RPMI7951 (cell line): ENCODE data around the gene EXOC3L1. TPM values are rescaled to one million over a fixed set of nuclear protein-coding genes. Genes with fewer than 3 reads are reported as not detected.

Source experiments
- DNase-seq: peaks from one replicate; pipeline ENCODE4 v3.0.0-alpha.2; 2012; ENCODE audit warnings: low read depth
- total RNA-seq: library from RNA; depleted of rRNA; stranded (reverse); fragments of >200 nt; shearing (Covaris generic); gene quantifications from 2 replicates; pipeline ENCODE4 v1.2.3, GENCODE V29; 2014

EXOC3L1 gene
- total RNA-seq, 1 experiment from 2014 or later = 0.60 TPM

DNA sequence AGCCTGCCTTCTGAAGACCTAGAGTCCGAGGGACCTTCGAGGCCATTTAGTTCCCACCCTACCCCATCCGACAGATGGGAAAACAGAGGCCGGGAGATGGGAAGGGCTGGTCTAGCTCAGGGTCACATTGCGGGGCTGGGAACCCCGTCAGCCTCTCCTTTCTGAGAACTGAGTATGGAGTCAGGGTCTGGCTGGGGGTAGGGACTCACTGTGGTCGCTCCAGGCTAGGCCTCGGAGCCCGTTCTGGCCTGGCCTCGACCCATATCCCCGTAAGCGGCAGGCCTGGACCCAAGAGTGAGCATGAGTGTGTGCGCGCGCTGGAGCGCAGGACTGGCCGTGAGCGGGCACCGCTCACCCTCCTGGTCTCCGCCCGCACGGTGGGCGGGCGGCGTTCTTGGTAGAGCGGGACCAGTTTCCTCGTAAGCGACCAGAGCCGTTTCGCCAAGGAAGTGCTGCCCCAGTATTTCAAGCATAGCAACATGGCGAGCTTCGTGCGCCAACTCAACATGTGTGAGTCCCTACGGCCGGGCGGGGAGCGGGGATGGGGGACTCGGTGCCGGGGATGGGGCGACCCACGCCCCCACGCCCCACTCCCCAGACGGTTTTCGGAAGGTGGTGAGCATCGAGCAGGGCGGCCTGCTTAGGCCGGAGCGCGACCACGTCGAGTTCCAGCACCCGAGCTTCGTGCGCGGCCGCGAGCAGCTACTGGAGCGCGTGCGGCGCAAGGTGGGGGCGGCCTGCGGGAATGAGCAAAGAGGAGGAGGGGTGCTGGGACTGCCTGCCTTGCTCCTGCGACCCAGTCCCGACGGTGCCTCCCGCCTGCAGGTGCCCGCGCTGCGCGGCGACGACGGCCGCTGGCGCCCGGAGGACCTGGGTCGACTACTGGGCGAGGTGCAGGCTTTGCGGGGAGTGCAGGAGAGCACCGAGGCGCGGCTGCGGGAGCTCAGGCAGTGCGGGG, 24.5 kb downstream of the EXOC3L1 start:
- DNase-seq = no peak

DNA sequence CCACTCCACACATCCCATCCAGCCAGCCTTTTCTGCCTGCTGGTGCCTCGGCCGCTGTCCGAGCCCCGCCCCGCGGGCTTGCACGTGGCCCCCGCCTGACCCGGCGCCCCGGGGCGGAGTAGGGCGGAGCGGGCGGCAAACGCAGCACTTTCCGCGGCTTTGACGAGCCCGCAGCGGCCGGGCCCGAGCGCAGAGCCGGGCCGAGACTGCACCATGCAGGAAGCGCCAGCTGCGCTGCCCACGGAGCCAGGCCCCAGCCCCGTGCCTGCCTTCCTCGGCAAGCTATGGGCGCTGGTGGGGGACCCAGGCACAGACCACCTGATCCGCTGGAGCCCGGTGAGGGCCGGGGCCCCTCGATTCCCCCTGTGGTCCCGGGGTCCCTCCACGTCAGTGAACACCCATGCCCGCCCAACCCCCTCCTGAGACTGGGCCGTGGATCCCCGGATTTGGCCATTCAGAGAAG, 25.3 kb downstream of the EXOC3L1 start, which contains the start of gene HSF4:
Gene HSF4, plus strand, starts transcription at position 147 of the 463 bp plus-strand sequence. Its CDS starts 67 bp downstream, at position 214.
- peak; percentile 56 for DNase-seq

DNA sequence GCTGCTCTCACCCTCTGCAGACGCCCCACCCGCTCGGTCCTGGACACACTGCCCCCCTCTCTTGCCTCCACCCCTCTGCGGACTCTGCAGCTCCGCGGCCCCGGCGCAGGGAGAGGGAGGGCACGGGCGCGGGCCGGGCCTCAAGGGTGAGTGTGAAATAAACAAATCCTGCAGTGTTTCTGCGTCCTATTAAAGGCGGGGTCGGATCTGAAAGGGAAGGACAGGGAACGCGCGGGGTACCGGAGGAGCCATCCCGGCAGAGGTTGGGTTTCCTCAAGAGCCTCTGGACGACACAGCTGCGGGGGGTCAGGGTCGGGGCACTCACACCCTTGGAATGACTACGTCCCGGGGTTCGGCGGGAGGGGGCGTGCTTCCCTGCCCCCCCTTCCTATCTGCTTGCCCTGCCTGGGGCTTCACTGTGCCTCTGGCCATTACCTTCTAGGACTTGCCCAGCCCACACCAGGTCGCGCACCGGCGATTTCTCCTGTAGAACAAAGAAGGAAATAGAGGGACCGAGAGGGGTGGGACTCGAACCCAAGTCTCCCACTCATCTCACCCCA, 25.9 kb downstream of the EXOC3L1 start:
- DNase-seq = no peak

DNA sequence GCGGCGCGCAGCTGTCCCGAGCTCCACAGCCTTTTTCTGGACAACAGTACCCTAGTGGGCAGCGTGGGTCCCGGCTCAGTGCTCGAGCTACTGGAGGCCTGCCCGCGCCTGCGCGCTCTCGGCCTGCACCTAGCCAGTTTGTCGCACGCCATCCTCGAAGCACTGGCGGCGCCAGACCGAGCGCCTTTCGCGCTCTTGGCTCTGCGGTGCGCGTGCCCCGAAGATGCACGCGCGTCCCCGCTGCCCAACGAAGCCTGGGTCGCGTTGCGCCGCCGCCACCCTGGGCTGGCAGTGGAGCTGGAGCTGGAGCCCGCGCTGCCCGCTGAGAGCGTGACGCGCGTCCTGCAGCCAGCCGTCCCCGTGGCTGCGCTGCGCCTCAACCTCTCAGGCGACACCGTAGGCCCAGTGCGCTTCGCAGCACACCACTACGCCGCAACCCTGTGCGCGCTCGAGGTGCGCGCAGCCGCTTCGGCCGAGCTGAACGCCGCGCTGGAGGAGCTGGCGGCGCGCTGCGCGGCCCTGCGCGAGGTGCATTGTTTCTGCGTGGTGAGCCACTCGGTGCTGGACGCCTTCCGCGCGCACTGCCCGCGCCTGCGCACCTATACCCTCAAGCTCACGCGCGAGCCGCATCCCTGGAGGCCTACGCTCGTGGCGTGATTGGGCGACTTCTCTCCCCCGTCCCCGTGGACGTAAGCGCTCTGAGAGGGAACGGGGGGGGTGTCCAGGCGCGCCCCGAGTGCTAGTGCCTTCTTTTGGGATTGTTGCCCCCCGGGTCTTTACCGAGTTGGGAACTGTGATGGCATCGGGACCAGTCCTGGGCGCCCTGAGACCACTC, 26.6 kb downstream of the EXOC3L1 start:
- DNase-seq = peak; percentile 66

DNA sequence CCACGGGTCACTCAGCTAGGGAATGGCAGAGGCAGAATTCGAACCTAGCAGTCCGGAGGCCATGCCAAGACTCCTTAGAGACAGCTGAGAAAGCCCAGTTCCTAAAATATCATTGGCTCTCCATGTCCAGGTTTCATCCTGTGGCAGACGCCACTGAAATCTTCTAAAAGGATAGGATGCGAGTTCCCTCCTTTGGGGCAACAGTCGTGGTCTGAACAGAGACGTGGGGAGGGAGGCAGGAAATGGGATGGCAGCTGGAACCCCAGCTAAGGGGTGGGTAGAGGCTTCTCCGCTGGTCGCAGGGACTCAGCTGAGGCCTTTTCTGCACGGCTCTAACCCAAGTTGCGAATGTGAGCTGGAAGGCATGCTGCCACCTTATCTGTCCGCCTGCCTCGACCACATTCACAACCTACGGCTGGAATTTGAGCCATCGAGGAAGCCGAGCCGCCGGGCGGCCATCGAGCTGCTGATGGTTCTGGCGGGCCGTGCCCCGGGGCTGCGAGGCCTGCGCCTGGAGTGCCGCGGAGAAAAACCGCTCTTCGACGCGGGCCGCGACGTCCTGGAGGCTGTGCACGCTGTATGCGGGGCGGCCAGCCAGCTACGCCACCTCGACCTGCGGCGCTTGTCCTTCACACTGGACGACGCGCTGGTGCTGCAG, 27.3 kb downstream of the EXOC3L1 start:
- DNase-seq = no peak

DNA sequence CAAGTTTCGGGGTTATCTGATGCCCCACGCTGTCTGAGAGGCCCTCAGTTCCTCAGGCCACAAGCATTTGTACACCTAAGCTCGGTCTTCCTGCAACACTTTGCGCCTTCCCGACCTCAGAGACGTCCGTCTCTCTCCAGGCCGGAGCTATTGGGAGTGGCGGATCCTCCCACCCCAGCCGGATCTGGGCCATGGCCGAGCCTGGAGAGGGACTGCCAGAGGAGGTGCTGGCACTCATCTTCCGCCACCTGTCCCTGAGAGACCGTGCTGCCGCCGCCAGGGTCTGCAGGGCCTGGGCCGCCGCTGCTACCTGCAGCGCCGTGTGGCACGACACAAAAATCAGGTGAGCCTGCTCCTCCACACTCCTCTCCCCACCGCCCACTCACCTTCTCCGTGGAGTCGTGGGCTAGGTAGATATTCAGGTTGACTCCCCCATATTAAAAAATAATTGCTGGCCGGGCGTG, 28.3 kb downstream of the EXOC3L1 start:
- no peak for DNase-seq

DNA sequence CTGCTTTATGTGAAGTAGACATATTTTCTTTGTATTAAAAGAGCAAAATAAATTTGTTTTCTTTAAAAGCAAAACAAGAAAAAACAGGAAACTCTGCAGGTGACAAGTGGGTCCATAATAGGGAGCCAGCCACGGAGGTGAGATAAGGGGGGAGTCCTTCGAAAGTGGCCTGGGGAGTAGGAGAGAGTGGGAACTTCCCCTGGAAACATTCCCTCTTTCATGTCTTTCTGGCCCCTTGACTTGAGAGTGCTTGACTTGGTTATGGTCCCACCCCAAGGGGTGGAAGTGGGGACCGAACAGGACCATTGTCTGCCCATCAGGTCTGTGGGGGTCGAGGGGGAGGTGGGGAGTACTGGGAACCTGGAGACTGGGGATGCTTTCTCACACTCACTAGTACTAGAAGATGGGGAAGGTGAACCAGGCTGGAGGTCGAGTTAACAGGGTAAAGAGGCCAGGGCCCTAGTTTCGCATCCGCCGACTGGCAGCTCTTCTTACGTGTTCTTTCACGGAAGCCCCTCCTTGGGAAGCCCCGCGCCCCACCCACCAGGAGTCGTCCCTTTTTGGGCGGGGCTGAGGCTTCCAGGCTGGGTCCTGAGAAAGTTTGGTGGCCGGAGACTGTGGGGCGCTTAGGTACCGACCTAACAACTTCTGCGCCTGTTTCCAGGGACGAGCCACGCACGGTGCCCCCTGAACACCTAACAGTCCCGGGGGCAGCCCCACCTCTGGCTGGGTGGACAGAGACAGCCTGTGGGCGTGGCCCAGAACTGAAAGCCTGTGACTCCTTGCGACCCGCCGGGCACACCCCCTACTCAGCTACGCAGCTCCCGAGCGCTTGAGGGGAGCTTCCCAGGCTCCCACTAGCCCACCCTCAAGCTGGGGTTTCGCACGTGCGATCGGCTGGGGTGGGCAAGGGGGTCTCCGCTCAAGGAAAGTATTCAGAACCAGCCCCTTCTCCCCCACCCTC, 31.0 kb downstream of the EXOC3L1 start:
- peak; percentile 51 for DNase-seq

DNA sequence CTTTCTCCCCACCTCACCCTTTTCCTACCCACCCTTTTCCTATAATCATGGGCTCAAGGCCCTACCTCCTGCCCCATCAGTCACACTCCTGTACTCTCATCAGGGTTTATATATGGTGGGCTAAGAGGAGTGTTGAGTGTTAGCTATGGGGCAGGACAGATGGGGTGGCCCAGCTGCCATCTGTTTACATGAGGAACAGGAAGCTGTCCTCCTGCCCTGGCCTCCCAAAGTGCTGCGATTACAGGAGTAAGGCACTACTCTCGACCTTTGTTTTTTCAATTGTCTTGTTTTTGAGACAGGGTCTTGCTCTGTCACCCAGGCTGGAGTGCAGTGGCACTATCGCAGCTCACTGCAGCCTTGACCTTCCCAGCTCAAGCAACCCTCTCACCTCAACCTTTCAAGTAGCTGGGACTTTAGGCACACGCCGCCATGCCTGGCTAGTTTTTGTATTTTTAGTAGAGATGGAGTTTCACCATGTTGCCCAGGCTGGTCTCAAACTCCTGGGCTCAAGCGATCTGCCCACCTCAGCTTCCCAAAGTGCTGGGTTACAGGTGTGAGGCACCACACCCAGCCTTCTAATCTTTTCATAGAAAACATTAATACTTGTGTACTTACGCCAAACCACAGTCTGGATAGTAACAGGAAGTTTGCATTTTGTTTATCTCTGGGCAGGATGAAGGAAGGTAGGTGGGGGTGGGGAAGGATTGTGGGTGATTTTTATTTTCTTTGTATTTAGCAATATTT, 31.9 kb downstream of the EXOC3L1 start:
- no peak for DNase-seq

DNA sequence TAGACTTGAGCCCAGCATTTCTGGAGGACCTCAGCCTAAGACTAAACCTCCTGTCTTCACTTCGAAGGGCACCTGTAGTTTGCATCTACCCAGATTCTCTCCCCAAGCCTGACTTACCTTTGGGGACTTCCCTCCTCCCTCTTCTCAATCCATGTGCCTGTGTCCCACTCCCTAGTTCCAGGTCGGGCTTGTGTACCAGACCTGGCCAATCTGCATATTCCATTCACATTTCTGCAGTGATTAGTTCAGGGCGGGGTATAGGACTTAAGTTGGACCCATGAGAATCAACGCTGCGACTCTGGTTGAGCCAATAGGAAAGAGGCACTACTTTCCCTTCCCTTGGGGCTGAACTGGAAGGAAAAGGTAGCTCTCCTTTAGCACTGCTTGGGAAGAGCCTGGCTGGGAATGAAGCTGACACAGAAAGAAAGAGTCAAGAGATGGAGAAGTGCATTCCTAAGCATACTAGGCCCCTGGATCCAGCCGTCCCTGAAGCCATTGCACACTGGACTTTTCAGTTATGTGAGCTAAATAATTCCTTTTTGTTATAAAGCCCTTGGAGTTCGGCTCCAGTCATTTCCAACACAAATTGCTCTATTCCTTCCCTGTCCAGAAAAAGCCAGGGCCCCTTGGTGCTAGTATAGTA, 32.7 kb downstream of the EXOC3L1 start:
- DNase-seq = no peak

DNA sequence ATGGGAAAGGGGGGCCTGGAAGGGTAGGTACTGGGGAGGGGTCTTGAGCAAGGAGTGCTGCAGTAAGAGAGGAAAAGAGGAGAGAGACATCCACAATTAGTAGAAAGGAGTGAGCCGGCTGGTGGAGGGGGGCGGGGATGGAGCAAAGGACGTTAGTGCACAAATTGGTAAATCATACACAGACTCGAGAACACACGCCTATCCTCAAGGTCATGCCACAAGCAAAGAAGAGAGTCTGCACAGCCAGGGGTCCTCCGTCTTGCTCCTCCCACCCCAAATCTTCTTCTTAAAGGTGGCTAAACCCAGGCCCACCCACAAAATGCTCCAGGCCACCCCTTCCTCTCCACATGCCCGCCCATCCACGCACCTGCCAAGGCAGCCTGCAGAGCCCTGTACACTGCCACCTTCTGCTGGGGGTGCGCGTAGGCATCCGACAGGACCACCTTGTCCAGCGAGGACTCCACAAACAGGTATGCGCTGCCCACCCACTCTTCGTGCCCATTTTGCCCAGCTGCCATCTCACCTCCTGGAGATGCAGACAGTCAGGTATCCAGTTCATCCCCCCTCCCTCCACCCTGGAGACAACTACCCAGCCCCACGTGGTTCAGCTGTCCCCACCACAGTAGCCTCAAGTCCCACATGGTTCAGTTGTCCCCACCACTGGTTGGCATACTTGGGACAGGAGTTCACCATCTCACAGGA, 33.6 kb downstream of the EXOC3L1 start:
- DNase-seq = no peak

DNA sequence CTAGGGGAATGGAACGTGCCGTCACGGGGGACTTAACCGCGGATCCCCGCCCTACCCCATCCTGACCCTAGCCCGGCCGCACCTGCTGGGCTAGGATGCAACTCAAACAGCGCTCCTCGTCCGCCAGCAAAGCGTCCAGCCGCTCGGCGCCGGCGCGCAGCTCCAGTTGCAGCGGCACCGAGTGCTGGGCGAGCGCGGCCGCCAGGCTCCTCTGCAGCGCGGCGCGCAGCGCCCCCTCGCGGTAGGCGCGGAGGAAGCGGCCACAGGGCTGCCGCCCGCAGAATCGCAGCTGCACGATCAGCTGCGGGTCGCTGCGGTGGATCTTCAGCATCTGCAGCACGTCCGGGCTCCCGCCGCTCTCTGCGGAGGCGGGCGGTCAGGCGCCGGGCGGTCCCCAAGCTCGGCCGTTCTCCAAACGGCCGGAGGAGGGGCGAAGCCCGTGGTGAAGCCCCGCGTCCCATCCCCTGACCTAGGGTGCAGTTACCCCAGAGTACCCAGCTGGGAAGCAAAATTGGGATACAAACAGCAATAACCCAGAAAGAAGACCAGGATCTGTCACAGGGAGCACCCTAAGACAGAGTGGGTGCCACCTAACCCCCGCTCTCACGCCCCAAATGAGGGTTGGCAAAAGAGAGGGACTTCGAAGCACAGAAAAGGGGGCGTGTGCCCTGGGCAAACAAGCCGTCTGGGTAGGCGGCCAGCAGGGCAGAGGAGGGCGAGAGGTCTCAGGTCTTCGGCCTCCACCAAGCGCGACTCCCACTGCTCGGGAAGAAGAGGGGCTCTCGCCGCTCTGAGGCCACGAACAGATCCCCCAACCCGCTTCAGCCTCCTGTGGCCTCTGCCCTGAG, 34.4 kb downstream of the EXOC3L1 start:
- DNase-seq = peak; percentile 56

DNA sequence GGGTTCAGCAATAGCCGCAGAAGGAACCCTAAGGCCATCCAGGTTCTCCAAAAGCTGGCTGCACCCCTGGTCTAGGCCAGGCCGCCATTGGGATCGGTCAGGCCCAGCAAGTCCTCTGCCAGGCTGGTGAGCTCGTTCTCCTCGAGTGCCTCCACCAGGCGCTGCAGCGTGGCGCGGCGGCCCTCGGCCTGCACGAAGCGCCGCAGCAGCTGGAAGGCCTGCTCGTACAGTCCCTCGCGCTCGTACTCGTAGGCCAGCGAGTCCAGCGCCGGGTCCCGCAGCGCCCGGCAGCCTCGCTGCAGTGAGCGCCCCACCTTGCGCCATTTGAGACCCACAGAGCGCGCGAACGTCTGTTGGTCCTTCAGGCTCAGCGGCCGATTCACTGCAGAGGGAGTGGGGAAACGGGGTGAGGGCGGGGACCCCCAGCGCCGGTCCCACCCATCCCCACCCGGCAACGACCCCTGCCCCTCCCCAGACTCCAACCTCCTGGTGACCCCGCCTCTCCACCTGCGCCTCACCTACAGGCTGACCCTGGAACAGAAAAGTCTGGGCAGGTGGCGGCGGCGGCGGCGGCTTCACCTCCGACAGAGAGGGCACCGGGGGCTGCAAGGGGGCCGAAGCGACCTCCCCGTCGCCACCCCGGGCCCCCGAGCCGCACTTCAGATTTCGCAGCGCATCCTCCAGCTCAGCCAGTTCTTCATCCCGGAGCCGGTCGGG, 35.2 kb downstream of the EXOC3L1 start:
- no peak for DNase-seq

DNA sequence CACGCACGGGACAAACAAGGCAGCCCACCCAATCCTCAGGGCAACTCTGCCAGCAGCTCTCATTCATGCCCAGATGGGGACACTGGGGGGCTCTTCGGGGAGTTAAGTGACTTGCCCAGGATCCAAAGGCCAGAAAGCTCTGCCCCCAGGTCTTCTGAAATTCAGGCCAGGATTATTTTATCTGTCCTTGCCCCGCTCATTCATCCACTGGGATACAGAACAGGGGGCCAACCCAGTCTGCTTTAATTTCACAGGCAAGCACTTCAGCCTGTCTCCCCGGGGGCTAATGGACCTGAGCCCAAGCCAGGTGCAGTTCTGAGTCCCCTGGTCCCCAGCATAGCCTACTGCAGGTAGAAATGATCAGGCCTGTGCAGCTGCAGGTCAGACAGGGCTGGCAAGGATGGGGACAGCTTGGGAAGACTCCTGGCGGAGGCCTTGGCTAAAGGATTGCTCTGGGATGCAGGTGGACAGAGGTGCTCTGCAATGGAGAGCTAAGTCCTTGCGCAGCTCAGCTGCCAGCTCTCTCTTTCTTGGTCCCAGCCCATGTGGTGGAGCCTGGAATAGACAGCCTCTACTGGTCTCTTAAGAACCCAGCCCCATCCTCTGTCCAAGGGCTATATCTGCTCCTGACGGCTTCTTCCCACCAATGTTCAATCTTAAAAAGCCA, 38.4 kb downstream of the EXOC3L1 start:
- DNase-seq = no peak

DNA sequence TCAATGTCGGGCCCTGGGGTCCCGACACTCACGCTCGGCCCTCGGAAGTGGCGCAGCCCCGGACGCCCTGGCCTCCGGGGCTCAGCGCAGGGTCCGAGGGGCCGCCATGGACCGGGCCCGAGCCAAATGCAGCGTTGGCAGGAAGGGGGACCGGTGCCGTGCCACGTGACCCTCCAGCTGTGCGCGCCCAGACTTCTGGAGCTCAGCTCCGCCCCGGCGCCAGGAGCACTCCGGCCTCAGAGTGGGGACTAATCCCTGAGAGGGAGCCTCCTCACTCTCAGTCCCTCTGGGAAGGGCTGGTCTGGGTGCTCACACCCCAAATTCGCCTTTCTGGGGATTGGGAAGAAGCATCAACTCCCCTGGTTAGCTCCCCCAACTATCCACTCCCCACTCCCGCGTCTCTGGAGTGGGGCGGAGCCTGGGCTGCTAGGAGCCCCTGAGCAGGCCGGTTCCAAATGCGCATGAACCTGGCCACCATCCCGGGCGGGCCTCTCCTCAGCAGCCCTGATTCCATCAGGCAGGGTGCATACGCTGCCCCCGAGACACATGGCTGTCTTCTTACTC, 39.0 kb downstream of the EXOC3L1 start, which contains the start of gene B3GNT9:
Gene B3GNT9, minus strand, starts transcription at position 166 of the 564 bp plus-strand sequence. CDS start 513 bp downstream, outside the sequence.
- DNase-seq = peak; percentile 74

DNA sequence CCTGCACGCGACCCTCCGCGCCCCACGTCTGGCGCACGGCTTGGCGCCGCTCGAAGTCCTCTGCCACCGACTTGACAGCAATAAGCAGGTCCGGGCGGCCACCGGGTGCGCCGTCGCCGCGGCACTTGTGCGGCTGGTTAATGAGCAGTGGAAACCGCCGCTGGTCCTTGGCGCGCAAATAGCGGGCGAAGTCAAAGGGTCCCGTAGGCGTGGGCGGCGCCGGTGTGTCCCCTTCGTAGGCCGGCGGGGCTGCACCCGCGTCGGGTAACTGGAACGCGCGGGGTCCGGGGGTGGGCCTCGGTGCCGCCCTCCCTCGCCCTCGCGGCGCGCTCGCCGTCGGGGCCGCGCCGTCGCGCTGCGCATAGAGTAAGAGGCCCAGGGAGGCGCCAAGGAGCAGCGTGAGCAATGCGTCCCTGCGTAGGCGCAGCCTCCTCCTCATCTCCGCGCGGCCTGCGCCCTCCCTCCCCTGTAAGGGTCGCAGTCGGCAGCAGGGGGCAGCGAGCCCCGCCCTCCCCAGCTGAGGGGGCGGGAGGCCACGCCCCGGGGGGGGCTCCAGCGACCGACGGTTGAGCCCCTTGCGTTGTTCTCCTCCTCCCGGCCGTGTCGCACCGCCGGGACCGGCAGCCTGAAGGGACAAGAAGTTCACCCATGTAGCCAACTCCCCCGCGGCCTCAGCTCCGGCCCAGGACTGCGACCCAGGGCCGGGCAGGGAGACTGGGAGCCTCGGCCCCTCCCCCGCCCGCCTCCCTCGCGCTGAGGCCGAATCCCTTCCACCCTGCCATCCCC, 39.7 kb downstream of the EXOC3L1 start:
- DNase-seq = peak; percentile 62
